GM19240 (cell line): ENCODE results near the gene PARD6A.

ENCODE experiments used
- DNase-seq: peaks from one replicate; pipeline ENCODE4 v3.0.0; 2011; ENCODE audit warnings: low spot score; ENCODE audit not compliant: insufficient read length

The PARD6A gene

GRCh38 chr16:67653789-67654402, 6.9 kb upstream of the PARD6A start:
- DNase-seq = no peak

GRCh38 chr16:67654403-67654911, 6.3 kb upstream of the PARD6A start:
- DNase-seq = no peak

- no peak for DNase-seq
These were observed 5.4 kb upstream of the PARD6A start for GRCh38 chr16:67655363-67655762.

GRCh38 chr16:67656344-67657016, 4.3 kb upstream of the PARD6A start:
- DNase-seq = no peak

GRCh38 chr16:67657017-67657608, 3.6 kb upstream of the PARD6A start:
- no peak for DNase-seq

GRCh38 chr16:67657751-67658518, 2.8 kb upstream of the PARD6A start:
- DNase-seq = no peak

GRCh38 chr16:67658849-67659674, 1.7 kb upstream of the PARD6A start:
- DNase-seq = no peak

GRCh38 chr16:67659675-67660563, 841 bp upstream of the PARD6A start, which contains the start of gene ACD:
ACD (minus strand) TSS chr16:67660260; CDS start chr16:67660220, 40 bp downstream.
- DNase-seq = peak; percentile 100

- DNase-seq = no peak
These were observed 471 bp downstream of the PARD6A start for GRCh38 chr16:67661101-67661761.

GRCh38 chr16:67661886-67662652, 1.3 kb downstream of the PARD6A start:
- DNase-seq = no peak

GRCh38 chr16:67662653-67663010, 1.9 kb downstream of the PARD6A start:
- DNase-seq = no peak

GRCh38 chr16:67663151-67663876, 2.6 kb downstream of the PARD6A start:
- DNase-seq = no peak

GRCh38 chr16:67663877-67664222, 3.1 kb downstream of the PARD6A start:
- DNase-seq = no peak

- no peak for DNase-seq
These were observed 3.5 kb downstream of the PARD6A start for GRCh38 chr16:67664258-67664657.

- DNase-seq = no peak
These were observed 4.1 kb downstream of the PARD6A start for GRCh38 chr16:67664871-67665270.

GRCh38 chr16:67665598-67665997, 4.8 kb downstream of the PARD6A start:
- DNase-seq = no peak

- DNase-seq = no peak
These were observed 5.3 kb downstream of the PARD6A start for GRCh38 chr16:67666032-67666551.
